ENCODE measurements around the gene PPM1F.

PPM1F gene

DNA sequence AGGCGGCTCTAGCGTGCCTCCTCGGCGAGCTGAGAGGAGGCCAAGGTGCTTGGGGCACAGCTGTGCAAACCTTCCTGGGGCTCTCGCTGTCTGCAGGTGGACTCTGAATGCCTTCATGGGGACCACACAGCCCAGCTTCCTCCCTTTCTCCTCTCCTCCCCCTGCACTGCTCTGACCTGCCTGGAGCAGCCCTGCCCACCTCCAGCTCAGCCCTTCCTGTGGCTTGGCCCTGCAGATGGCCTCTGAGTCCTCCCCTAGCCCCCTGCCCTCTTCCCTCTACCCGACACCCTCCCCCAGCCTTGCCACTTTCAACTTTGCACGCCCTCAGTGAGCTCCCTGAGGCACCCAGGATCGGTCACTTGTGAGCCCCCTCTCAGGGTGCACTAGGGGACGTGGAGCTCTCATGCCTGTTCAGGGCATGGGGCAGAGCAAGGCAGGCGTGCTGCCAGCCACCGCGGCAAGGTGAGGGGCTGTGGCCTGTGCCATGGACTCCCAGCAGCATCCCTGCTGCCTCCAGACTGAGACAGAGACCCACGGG lies 31.4 kb downstream of the PPM1F start:
- no peak overlapping the region for H3K4me3 ChIP-seq (ENCODE audit: low read depth, low read length)
- DNase-seq (ENCODE audit: low read depth, low spot score) = no peak
- ChIA-PET CTCF (interaction anchor here (5.5 kb wide), 1 partner anchor 17 kb away, joined by 36 read pairs; no protein-coding TSS in a partner anchor), POLR2A (no interaction called here)
- TF ChIP-seq, protein P1, sequence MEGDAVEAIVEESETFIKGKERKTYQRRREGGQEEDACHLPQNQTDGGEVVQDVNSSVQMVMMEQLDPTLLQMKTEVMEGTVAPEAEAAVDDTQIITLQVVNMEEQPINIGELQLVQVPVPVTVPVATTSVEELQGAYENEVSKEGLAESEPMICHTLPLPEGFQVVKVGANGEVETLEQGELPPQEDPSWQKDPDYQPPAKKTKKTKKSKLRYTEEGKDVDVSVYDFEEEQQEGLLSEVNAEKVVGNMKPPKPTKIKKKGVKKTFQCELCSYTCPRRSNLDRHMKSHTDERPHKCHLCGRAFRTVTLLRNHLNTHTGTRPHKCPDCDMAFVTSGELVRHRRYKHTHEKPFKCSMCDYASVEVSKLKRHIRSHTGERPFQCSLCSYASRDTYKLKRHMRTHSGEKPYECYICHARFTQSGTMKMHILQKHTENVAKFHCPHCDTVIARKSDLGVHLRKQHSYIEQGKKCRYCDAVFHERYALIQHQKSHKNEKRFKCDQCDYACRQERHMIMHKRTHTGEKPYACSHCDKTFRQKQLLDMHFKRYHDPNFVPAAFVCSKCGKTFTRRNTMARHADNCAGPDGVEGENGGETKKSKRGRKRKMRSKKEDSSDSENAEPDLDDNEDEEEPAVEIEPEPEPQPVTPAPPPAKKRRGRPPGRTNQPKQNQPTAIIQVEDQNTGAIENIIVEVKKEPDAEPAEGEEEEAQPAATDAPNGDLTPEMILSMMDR (IDR thresholded peaks at IDR 0.05; ENCODE audit: insufficient read depth, low read length, missing control alignments) = no peak

DNA sequence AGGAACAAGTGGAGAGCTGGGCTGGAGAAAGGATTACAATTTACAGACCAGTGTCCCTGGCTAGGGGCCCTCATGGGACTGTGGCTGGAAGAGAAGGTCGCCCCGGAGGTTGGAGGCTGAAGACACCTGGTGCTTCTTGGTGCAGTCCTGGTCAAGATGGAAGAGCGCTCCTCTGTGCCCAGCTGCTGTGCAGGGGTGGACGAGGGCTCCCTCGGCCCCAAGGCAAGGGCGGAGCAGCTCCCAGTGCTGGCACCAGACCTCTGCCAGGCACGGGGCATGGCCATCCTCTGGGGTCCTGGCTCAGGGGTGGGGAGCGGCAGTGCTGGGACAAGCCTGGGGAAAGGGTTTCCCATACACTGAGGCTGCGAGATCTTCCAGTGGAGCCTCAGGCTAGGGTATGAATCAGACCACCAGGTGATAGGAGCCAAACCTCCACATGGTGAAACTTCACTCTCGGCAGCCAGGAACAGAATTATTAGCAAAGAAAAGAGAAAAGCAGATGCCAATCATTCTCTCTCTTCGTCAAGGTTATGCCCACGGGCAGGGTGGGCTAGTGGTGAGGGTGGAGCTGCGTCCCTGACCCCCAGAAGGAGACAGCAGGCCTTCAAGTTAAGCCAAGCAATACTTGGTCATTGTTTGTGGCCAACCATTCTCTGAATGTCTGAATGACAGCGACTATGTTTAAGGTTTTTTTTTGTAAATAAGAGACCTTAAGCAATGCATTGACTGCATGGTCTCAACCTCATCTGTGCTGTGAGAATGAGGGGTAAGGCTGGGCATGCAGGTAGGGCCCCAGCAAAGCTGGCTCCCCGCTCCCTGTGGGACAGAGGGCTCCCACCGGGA lies 32.1 kb downstream of the PPM1F start:
- TF ChIP-seq, protein P1 (IDR thresholded peaks at IDR 0.05; ENCODE audit: insufficient read depth, low read length, missing control alignments) = no peak
- H3K4me3 ChIP-seq (ENCODE audit: low read depth, low read length) = no peak overlapping the region
- ChIA-PET POLR2A (no interaction called here), CTCF (interaction anchor here (5.5 kb wide), 1 partner anchor 17 kb away, joined by 36 read pairs; no protein-coding TSS in a partner anchor)
- no peak for DNase-seq (ENCODE audit: low read depth, low spot score)

DNA sequence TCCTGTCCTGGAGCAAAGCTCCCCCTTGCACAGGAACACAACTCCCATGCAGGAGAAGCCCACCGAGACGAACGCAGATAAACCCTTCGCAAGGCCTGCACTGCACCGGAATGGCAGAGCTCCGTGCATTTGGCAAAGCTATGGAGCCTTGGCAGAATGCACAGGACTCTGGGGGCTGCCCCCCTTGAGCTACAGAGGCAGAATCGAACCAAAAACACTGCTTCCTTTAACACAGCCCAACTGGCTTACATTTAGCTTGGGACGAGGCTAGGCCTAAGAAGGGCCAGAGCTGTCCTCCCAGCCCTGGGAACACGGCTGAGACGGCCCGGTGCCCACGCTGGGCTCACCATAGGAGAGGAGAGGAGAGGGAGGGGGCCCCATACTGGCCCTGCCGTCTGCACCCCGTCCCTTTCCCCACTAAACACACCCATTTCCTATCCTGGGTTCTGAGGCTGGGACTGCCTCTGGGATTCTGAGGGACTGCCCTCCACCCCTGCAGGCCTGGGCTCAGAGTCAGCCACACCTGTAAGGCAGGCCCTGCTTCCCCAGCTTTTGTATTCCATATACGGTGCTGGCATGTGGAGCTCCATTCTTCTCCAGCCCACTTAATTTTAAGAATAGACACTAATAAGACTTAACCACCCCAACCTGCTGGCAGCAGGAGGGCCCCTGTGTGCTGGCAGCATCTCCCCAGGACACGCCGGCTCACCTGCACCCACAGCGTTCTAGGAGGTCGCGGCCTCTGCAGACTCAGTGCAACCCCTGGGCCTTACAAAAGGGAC lies 32.9 kb downstream of the PPM1F start:
- POLR2A ChIA-PET = no interaction called here
- DNase-seq (ENCODE audit: low read depth, low spot score) = no peak
- CTCF ChIA-PET = interaction anchor here (1.0 to 1.6 kb wide), 2 partner anchors 14 to 18 kb away, joined by 3 to 8 read pairs; no protein-coding TSS in a partner anchor
- no peak overlapping the region for H3K4me3 ChIP-seq (ENCODE audit: low read depth, low read length)
- TF ChIP-seq, protein P1 (IDR thresholded peaks at IDR 0.05; ENCODE audit: insufficient read depth, low read length, missing control alignments) = no peak

DNA sequence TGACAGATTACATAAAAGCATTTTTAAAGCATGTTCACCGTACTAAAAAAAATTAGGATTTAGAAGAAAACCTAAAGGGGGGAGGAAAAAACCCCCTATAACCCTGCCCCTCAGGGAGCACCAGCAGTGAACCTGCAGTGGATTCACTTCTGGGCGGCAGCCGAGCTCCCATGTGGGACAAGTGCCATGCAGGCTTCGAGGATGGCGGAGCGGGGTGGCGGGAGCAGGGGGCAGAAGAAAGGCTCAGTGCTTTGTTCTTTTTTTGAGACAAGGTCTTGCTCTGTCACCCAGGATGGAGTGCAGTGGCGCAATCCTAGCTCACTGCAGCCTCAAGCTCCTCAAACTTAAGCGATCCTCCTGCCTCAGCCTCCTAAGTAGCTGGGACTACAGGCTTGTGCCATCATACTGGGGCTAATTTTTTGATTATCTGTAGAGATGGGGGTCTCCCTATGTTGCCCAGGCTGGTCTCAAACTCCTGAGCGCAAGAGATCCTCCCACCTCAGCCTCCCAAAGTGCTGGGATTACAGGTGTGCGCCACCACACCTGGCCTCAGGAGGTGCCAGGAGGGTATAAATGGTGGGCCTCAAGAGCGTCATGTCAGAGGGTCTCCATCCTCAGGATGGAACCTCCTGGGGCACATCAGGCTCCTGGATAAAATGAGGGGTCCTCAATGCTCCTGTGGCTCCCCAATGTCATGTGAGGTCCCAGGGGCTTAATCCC lies 34.0 kb downstream of the PPM1F start:
- ChIA-PET POLR2A (no interaction called here), CTCF (interaction anchor here (1.0 to 1.6 kb wide), 2 partner anchors 15 to 19 kb away, joined by 3 to 8 read pairs; no protein-coding TSS in a partner anchor)
- TF ChIP-seq, protein P1 (IDR thresholded peaks at IDR 0.05; ENCODE audit: insufficient read depth, low read length, missing control alignments) = no peak
- H3K4me3 ChIP-seq (ENCODE audit: low read depth, low read length) = no peak overlapping the region
- no peak for DNase-seq (ENCODE audit: low read depth, low spot score)

DNA sequence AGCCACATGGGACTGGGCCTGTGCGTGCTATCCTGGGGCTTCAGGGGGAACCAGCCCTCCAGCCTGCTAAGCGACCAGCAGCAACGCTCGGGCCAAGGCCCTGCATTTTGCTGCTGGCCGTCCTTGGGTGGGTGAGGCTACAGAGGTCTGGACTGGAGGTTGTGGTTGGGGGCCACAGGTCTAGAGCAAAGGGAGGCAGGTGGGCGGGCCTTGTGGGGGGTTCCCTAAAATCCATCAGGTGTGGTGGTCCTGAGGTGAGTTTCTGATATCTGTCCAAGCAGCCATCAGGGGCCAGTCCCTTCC lies 34.7 kb downstream of the PPM1F start:
- no peak overlapping the region for H3K4me3 ChIP-seq (ENCODE audit: low read depth, low read length)
- DNase-seq (ENCODE audit: low read depth, low spot score) = no peak
- POLR2A ChIA-PET = no interaction called here
- TF ChIP-seq, protein P1 (IDR thresholded peaks at IDR 0.05; ENCODE audit: insufficient read depth, low read length, missing control alignments) = no peak
- CTCF ChIA-PET = interaction anchor here (1.1 kb wide), 1 partner anchor 9 kb away, joined by 3 read pairs; no protein-coding TSS in a partner anchor
